GM19372 (cell line): ENCODE results near the gene ABCB8.
A peak's percentile ranks its signal among the peaks of the same experiment; 100 is the strongest.

Experiments
- ATAC-seq: cut with Tn5 transposase; IDR thresholded peaks from one replicate; pipeline ENCODE4 v1.9.1; 2021; ENCODE audit warnings: mild to moderate bottlenecking, low read depth, moderate library complexity; ENCODE audit not compliant: unreplicated experiment

ABCB8 gene

DNA sequence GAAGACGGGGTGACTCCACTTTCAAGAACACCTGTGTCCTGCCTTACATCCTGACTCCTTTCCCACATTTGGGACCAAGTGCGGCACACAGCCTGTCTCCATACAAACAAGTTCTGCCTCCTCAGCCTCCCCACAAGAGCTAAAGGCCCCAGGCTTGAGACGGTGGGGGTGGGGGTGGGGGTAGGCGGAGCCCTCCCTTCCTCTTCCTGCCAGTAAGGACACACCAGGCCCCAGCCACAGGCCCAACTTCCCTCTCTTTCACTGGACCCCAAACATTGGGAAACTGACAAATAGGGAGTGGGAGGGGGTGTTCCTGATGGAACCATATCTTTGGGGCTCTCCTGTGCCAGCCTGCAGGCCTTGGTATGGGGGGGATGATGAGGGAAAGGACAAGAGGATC lies 24.8 kb downstream of the ABCB8 start:
- no peak for ATAC-seq

DNA sequence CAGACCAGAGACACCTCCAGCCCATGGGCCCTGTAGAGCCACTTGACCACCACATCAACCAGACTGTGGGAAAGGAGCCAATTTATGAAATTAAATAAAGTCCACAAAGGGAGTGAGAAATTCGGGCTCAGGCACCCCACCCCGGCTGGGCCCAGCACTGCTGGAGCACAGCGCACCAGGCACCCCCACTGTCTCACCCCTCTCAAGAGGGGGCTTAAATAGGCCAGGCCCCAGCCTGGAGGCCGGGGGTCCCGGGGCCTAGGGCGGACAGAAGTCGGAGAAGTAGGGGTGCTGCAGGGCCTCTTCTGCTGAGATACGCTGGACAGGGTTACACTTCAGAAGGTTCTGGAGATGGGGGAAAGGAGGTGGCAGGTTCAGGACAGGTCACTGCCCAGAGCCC lies 25.5 kb downstream of the ABCB8 start:
- no peak for ATAC-seq

DNA sequence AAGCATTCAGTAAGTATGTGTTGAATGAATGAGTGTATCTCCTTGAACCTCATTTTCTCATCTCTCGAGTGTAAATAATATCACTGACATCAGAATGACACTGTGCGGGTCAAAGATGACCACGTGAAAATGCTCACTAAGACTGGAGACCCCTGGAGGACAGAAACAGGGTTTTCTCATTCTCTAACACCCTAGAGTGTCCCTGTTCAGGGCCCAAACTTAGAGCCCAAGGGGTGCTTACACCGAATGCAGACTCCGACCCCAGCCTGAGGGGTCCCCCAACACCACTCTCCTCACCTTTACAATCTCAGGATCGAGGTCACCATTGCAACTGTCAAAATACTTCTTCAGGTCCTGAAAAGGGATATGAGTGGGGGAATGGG lies 28.0 kb downstream of the ABCB8 start:
- ATAC-seq: no peak

DNA sequence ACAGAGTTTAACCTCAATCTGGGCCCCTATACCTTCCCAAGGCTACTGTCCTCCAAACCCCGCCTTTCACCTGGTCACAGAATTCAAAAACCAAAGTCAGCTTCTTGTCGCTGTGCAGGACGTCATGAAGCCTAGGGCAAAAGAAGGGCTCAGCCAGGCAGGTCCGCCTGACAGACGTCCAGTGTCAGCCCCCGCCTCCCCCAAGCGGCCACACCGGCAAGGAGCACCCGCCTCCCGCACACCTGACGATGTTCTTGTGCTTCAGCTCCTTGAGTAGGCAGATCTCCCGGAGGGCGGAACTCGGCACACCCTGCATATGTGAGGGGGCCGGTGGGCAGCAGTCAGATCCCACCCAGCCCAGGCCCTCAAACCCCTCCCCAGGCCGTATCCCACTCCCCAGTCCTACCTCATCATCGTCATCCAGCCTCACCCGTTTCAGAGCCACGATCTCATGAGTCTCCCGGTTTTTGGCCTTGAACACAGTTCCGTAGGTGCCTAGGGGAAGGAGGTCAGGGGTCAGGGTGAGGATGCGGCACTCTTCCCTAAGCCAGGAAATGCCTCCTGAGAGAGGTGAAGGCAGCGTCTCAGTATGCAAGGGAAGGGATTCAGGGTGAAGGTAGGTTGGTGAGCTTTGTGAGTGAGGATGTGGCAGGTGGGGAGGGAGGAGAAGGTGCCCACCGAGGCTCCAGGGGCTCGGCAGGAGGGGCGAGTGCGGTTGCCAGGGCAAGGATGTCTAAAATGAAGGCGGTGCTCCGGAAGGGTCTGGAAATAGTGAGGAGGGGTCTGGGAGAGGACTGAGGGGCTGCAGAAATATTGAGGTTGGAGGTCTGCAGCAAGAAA lies 28.6 kb downstream of the ABCB8 start:
- ATAC-seq: no peak

DNA sequence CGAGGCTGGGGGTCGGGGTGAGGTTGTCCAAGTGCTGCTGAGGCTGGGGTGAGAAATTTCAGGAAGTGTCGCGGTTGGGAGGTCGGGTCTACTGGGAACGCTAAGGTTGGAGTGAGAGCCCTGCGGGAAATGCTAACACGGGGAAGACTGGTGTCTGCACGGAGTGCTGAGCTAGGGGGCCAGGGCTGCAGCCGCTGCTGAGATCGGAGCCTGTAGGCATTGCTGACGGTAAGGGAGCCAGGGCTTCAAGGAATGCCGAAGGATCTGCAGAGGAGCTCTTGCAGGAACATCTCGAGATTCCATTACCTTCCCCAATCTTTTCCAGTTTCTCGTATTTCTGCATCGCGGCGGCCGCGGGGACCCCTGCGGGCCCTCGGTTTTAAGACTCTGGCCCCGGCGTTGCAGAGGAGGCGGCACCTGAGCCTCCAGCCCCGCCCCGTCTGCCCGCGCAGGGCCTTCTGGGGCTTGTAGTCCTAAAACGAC lies 29.3 kb downstream of the ABCB8 start, which contains the start of gene CDK5:
TSS of gene CDK5 (minus strand) at position 392 of the 483 bp plus-strand sequence. CDS start at position 343, 49 bp downstream.
- peak; percentile 20 for ATAC-seq

DNA sequence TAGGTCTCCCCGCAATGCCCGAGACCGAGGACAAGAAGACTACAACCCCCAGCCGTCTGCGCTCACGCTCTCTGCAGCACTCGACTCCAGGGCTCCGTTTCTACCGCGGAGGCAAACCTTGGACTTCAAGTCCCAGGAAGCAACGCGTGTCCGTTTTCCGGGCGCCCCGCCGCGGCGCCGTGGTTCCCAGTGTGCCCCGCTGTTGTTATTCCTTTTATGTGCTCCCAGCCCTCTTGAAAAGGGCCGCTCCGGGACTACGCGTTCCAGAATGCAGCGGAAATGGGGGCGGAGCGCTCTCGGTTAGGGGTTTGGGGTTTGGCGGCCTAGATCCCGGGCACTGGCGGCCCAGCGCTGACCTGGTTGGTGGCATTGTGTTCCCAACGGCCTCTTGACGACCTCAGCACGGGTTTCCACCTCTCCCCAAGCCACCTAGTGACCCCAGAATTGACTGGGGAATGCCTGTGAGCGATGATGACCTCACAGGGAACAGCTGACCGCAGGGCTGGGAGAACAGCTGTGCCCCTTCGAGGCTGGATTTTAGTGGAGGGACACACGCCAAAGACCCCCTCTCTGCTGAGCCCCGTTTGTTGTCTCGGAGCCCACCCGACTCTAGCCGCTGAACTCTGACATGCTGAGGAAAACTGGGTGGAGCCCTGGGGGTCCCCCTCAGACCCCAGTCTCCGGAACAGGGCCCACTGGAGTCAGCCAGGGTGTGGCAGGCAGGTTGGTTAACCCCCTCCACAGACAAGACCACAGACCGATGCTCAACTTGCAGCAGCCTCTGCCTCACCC lies 29.9 kb downstream of the ABCB8 start:
- ATAC-seq: peak; percentile 82

DNA sequence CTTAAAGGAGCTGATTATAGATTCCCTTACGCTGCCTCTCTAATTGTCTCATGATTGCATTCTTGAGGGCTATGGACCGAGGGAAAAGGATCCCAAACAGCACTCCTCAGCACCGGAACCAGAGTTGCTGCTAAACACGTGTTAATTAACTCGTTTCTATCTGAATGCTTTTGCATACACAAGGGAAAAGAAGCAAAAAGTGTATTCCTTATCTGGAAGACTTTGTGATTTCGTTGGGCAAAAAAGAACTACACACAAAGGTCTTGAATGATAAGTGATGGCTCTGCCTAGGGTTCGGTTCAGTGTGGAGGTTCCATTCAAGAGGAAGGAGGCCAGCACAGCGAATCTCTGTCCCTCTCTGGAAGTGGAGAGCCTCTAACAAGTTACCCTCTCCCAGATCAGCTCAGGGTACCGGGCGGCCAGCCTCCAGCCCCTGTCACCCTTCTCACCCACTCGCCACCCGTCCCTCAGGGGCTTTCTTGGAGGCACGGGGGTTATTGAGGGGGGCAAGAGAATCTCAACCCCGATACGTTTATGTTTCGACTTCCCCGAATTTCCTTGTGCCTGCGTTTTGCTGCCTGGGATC lies 30.6 kb downstream of the ABCB8 start:
- ATAC-seq: no peak

DNA sequence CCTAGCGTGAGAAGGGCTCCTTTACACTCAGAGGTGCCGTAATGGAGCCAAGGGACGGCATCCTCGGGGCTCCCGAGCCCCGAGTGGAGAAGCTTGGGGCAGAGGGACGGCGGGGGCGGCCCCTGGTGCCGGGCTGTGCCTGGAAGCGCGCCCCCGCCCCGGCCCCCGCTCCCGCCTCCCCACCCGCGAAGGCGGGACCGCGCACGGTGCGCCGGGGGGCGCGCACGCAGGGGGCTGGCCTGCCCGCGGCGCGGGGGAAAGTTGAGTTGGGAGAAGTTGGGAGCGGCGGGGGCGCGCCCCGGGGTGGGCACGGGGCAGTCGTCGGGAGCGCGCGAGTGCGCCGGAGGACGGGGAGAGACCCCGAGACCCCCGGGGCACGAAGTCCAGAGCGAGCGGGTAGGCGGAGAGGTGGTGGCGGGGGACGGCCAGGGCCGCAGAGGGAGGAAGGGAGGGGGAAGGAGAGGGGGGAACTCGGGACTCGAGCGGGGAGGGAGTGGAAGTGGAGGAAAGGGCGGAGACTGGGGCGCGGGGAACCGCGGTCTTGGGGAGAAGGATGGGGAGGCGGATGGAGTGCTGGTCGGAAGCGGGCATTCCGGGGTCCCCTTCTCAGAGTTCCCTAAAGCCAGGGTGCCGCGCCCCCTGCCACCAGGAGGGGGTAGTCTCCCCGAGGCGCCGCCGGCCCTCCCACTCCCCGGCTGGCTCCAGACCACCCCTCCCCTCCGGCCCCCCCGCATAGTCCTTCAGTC lies 31.3 kb downstream of the ABCB8 start, which contains the start of gene SLC4A2:
TSS of gene SLC4A2 (plus strand) at position 223 of the 746 bp plus-strand sequence. CDS start 2,399 bp downstream, outside the sequence.
- ATAC-seq: no peak

DNA sequence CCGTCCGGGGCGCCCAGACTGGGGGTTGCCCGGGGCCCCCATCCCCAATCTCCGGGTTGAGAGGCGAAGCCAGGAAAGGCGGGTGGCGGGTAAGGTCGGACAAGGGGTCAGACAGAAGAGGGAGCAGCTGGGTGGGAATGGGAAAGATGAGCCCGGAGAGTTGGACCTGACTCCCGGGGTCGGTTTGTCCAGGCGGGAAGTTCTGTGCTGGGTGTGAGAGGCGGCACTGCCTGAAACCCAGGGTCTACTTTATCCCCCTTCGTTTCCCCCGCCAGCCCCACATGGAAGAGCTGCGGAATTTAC lies 31.8 kb downstream of the ABCB8 start:
- no peak for ATAC-seq

DNA sequence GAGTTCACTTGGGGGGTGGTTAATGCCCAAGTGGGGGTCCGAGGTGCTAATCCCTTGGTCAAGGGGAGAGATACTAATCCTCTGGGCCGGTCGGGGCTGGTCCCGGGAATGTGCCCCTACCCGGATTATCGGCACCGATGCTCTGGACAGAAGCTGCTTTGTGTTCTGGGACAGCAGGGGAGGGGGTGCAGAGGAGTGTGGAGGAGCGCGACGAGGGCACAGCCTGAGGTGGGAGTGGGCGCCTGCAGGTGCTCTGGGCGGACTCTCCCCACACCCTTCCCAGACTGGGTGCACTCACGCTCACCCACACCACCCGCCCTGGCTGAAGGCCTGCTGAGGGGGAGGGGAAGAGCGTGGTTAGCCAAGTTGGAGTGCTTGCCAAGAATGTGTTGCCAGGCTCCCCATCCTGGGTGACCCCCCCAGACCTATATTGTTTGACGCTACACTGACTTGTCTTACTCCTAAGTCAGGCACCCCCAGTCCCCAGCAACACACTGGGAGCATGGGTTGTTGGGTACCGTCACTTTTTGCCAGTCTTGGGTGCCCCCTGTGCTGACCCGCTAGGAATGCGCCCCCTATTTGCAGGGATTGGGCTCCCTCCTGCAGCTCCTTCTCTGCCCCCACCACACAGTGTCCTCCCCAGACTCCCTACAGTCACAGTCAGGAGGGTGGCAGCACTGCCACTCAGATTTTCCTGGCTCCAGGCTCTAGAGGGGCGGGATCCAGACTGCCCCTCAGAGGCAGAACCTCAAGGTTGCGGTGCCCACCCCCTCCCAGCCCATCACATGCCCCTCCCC lies 32.4 kb downstream of the ABCB8 start:
- no peak for ATAC-seq

DNA sequence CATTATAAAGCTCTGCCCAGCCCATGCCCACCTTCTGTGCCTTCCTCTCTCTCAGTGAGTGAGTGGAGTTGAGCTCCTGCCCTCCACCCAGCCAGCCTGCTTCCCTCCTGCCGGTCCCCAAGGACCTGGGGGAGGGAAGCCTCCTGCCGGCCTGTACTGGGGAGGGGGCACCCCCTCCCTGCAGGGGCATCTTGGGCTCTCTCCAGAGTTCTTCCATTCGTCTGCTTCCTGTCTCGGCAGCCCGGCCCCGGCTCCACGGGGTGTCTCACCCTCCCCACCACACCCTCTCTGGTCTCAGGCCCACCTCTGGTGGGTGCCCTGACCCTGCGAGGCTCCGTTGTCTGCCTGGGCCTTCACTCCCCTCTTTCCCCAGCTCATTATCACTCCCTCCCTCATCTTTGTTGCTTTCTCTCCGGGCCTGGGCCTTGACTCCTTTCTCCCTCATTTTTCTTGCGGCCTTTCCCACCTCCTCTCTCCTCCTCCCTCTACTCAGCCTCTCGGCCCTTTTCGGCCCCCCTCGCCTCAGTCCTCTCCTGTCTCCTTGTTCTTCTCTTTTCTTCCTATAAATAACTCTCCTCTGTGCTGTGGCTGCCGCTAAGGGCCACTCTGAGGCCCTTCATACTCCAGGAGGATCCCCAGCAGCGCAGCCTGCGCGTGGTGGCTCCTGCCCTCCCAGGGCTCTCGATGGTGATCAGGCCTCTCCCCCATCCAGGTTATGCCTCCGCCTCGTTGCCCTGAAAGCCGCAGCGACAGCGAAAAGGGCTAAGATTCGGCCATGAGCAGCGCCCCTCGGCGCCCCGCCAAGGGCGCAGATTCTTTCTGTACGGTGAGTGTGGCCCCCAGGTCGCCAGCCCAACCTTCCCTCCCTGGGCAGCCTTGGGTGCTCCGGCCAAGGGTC lies 33.2 kb downstream of the ABCB8 start:
- ATAC-seq: no peak

DNA sequence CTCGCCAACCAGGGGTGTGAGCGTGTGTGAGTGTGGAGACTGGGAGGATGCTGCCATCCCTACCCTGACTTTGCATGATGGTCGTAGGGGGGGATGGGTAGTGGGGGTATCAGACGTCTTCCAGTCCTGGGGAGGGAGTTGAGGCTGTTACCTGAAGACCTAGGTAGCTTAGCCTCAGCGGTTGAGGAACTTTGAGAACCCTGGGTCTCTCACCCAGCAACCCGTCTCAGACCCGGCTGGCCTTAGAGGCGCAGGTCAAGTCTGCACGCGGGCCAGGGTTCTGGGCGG lies 33.8 kb downstream of the ABCB8 start:
- no peak for ATAC-seq

DNA sequence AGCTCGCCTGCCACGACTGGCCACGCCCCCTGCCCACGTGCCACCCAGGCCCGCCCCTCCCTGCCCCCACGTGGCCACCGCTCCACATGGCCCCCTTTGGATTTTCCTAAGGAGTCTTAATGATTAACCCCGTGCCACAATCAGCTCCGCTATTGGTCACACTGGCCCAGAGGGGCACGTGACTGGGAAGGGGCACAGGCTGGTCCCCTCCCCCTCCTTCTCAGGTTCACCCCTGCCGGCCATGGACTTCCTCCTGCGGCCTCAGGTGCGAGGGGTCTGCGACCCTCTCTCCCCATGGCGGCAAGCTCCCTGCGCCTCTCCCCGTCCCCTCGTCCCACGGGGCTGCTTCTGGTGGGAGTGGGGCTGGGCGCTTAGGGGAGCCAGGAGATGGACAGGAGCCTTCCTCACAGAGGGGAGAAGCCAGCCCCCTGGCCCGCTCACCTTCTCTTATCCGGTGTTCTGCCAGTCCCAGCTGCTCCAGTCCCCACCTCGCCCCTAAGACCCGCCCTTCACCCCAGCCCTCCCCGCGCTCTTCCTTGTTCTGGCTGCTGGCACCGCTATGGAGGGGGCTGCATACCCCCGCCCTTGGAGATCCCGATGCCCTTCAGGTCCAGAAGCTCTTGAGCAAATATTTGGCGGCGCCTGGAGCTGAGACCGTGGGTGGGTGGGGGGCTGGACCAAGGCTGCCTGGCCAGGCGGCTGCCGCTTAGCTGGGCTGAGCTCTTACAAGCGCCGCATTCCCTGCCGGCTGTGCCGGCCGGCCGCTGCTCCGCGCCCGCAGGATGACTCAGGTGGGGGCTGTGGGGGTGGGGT lies 34.4 kb downstream of the ABCB8 start:
- ATAC-seq: no peak

DNA sequence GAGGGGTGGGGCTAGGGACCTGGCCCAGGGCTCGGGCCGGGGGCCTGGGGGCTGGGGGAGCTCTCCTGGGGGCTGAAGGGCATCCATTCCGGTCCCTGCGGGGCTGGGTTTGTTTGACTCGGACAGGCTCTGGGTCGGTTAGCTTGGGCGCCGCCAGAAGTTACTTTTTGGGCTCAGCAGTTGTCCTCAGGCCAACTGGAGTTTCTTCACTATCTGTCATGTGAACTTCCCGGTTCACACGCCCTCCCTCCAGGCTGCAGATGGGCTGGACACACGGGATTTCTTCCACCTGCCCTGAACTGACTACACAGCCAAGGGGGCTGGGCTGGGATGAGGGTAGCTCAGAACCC lies 34.9 kb downstream of the ABCB8 start:
- no peak for ATAC-seq

DNA sequence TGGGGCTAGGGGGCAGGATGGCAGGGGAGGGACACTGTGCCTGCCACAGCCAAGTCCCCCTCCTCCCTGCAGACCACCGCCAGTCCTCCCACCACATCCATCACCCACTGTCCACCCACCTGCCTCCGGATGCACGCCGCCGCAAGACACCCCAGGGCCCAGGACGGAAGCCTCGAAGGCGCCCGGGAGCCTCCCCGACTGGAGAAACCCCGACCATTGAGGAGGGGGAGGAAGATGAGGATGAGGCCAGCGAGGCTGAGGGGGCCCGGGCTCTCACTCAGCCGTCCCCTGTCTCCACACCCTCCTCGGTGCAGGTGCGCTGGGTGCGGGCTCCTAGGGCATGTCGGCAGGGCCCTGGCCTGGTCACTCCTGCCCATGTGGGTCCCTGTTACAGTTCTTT lies 36.2 kb downstream of the ABCB8 start:
- ATAC-seq: no peak

DNA sequence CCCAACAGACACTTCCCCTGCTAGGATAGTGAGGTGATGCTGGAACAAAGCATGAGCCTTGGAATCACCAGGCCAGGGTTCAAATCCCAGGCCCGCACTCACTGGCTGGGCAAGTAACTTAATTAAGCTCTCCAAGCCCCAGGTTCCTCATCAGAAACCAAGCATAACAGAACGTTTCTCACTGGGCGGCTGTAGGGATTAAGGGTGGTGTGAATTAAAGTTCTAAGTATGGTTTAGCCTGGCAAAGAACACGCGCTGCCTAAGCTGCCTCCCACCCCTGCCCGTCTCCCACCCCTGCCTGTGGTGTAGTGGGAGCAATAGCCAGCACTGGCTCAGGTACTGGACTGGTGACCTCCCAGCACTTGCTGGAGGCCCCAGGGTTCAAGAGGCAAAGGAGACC lies 36.7 kb downstream of the ABCB8 start:
- no peak for ATAC-seq

DNA sequence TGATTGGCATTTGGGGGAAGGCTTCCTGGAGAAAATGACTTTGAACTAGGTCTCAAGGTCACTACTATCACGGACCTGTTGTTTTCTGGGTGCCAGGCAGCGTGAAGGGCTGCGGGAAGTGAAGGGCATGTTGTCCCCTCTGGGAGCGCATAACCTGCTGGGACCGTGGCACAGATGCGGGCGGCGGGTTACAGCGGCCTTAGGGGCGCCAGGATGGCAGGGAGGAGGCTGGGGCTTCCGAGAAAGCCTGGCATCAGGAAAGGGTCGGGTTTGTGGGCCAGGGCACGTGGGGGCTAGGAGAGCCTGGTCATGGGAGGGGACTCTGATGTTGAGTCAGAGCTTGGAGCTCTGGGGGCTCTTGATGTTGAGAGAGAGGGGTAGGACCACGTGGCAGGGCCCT lies 37.3 kb downstream of the ABCB8 start:
- ATAC-seq: no peak

DNA sequence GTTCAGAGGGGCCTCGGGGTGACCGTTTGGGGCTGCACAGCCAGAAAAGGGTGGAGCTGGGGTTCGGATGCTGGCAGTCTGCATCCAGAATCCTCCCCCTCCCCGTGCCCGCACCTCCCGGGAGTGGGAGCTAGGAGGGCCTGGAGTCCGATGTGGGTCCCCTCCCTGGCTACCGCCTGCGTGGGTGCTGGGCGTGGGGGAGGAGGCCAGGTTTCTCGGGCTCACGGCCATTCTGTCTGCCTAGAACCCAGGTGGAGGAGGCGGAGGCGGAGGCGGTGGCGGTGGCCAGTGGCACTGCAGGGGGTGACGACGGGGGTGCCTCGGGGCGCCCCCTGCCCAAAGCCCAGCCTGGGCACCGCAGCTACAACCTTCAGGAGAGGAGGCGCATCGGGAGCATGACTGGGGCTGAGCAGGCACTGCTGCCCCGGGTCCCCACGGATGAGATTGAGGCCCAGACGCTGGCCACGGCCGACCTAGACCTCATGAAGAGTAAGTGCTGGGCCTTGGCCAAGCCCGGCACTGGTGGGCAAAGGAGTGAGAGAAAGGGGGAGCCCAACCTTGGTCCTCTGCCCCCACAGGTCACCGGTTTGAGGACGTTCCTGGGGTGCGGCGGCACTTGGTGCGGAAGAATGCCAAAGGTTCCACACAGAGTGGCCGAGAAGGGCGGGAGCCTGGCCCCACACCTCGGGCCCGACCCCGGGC lies 38.2 kb downstream of the ABCB8 start:
- ATAC-seq: no peak
